Stimulated activated CD4-positive, alpha-beta T cell treated with anti-CD3 and anti-CD28 coated beads, Interleukin-4, amount 100 ng/mL, for 4 hours (primary cell): ENCODE results near the gene ENO2.

Source experiments
- DNase-seq, 2 experiments: peaks; one replicate each; pipeline ENCODE4 v3.0.0-alpha.2; 2020

The ENO2 gene

GRCh38 chr12:6962285-6963015 is 48.1 kb downstream of the ENO2 start:
- DNase-seq = peak in 1 of 2 experiments; percentile 24

- DNase-seq = no peak
Measured at GRCh38 chr12:6963016-6963731, 48.8 kb downstream of the ENO2 start.

- no peak for DNase-seq
Measured at GRCh38 chr12:6963791-6964413, 49.5 kb downstream of the ENO2 start.

- no peak for DNase-seq
Measured at GRCh38 chr12:6964605-6965025, 50.2 kb downstream of the ENO2 start.

- peak; percentile 86 to 88 for DNase-seq
Measured at GRCh38 chr12:6965026-6965661, 50.8 kb downstream of the ENO2 start.

GRCh38 chr12:6965714-6966113 is 51.3 kb downstream of the ENO2 start:
- no peak for DNase-seq

GRCh38 chr12:6966351-6966750 is 52.0 kb downstream of the ENO2 start:
- DNase-seq = no peak

GRCh38 chr12:6967651-6968100 is 53.3 kb downstream of the ENO2 start:
- DNase-seq = no peak

GRCh38 chr12:6968426-6968825 is 54.0 kb downstream of the ENO2 start:
- no peak for DNase-seq

GRCh38 chr12:6970096-6970527 is 55.7 kb downstream of the ENO2 start:
- DNase-seq = no peak
